ENCODE measurements around the gene ENOX2.

Gene ENOX2

DNA sequence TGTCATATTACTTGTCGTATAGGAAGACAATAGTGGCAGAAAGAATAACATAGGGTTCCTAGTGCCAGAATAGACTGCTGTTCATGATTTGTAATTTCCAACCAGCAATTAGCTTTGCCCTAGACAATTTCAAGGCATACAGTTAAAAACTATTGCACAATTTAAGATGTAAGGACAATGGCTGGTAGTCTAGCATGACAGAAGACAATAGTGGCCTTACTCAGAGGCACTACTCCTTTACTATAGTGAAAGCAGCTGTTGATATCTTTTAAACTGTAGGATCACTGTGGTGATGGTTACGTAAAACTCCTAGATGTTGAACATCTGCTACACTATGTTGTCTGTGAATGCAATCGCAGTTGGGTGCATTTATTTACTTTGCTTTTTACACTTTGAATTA is 266.7 kb downstream of the ENOX2 start:
- Histone ChIP-seq H3K4me1 (ENCODE audit: insufficient read depth, low read length) (peaks cover 7% of the 10 kb centered on the region), H2AFZ (ENCODE audit: low read depth, low read length) (no peak overlapping the region), H3K9me3 (ENCODE audit: low read length) (no peaks in the 10 kb centered on the region), H3K36me3 (ENCODE audit: insufficient read depth, low read length) (no peaks in the 10 kb centered on the region), H3K27me3 (ENCODE audit: insufficient read depth, low read length) (no peaks in the 10 kb centered on the region), H3K4me3 (ENCODE audit: low read length) (no peak overlapping the region)

GRCh38 chrX:130631011-130631410 is 272.0 kb downstream of the ENOX2 start:
- no peaks in the 10 kb centered on the region for H3K9me3 ChIP-seq (ENCODE audit: low read length)
- H3K4me3 ChIP-seq (ENCODE audit: low read length): no peak overlapping the region
- H3K36me3 ChIP-seq (ENCODE audit: insufficient read depth, low read length): no peaks in the 10 kb centered on the region
- H3K27me3 ChIP-seq (ENCODE audit: insufficient read depth, low read length): no peaks in the 10 kb centered on the region
- peaks cover 21% of the 10 kb centered on the region for H3K4me1 ChIP-seq (ENCODE audit: insufficient read depth, low read length)
- H2AFZ ChIP-seq (ENCODE audit: low read depth, low read length): no peak overlapping the region

GRCh38 chrX:130628516-130628915 is 274.5 kb downstream of the ENOX2 start:
- Histone ChIP-seq H3K9me3 (ENCODE audit: low read length) (no peaks in the 10 kb centered on the region), H3K4me1 (ENCODE audit: insufficient read depth, low read length) (peaks cover 16% of the 10 kb centered on the region), H2AFZ (ENCODE audit: low read depth, low read length) (no peak overlapping the region), H3K36me3 (ENCODE audit: insufficient read depth, low read length) (no peaks in the 10 kb centered on the region), H3K27me3 (ENCODE audit: insufficient read depth, low read length) (no peaks in the 10 kb centered on the region), H3K4me3 (ENCODE audit: low read length) (no peak overlapping the region)

DNA sequence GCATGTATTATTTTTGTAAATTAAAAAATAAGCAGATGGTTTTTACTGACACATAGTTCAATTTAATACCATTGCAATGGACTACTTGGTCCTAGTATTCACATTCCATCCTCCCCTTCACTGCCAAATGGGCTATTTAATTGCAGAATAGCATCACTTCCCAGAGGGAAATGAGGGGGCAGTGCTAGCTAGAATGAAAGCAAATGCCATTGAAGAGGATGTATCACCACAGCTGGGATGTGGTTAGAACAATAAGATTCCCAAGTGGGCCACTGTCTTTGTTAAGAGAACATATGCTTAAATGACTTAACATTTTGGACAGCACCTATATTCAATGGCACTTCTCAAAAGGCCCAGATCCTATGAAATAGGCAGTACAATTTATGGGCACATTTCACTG is 276.5 kb downstream of the ENOX2 start:
- Histone ChIP-seq H3K36me3 (ENCODE audit: insufficient read depth, low read length) (no peaks in the 10 kb centered on the region), H3K9me3 (ENCODE audit: low read length) (no peaks in the 10 kb centered on the region), H3K4me3 (ENCODE audit: low read length) (no peak overlapping the region), H3K4me1 (ENCODE audit: insufficient read depth, low read length) (peaks cover 14% of the 10 kb centered on the region), H2AFZ (ENCODE audit: low read depth, low read length) (no peak overlapping the region), H3K27me3 (ENCODE audit: insufficient read depth, low read length) (no peaks in the 10 kb centered on the region)

GRCh38 chrX:130625386-130625785 is 277.6 kb downstream of the ENOX2 start:
- Histone ChIP-seq H3K36me3 (ENCODE audit: insufficient read depth, low read length) (no peaks in the 10 kb centered on the region), H2AFZ (ENCODE audit: low read depth, low read length) (no peak overlapping the region), H3K4me3 (ENCODE audit: low read length) (no peak overlapping the region), H3K4me1 (ENCODE audit: insufficient read depth, low read length) (peaks cover 14% of the 10 kb centered on the region), H3K9me3 (ENCODE audit: low read length) (no peaks in the 10 kb centered on the region), H3K27me3 (ENCODE audit: insufficient read depth, low read length) (no peaks in the 10 kb centered on the region)

DNA sequence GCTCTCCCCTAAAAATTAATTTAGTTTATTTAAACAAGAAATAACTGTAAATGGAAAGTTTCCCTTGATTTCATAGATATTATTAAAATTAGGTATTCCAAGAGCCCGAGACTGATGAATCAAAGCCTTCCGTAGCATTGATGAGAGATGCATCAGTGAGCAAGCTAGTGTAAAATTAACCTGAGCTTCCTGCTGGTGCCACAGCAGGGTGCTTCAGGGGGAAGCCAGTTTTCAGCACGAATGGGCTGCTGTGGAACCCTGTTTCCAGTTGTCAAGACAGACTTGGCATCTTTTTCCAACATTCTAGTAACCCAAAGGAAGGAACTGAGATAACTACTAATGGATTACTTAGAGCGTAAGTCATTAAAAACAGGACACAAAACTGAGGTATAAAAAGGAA is 279.5 kb downstream of the ENOX2 start:
- Histone ChIP-seq H3K4me1 (ENCODE audit: insufficient read depth, low read length) (peaks cover under 1% of the 10 kb centered on the region), H3K4me3 (ENCODE audit: low read length) (no peak overlapping the region), H3K9me3 (ENCODE audit: low read length) (no peaks in the 10 kb centered on the region), H3K27me3 (ENCODE audit: insufficient read depth, low read length) (no peaks in the 10 kb centered on the region), H3K36me3 (ENCODE audit: insufficient read depth, low read length) (no peaks in the 10 kb centered on the region), H2AFZ (ENCODE audit: low read depth, low read length) (no peak overlapping the region)

DNA sequence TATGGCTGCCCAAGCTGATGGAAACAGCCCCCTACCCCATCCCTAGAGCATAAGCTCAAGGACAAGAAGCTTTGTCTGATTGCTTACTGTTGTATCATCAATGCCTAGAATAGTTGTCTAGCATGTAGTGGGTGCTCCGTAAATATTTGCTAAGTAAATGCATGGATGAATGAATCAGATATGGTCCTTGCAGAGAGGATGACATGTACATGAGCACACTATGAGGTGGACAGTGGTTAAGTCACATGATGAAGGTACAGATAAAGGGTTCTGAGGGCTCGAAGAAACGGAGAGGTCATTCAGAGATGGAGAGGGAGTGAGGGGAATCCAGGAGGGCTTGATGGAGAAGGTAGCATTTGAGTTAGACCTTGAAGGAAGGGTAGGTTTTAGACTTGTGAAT is 287.1 kb downstream of the ENOX2 start:
- H3K27me3 ChIP-seq (ENCODE audit: insufficient read depth, low read length): no peaks in the 10 kb centered on the region
- H3K4me3 ChIP-seq (ENCODE audit: low read length): no peak overlapping the region
- H3K4me1 ChIP-seq (ENCODE audit: insufficient read depth, low read length): no peaks in the 10 kb centered on the region
- no peak overlapping the region for H2AFZ ChIP-seq (ENCODE audit: low read depth, low read length)
- H3K9me3 ChIP-seq (ENCODE audit: low read length): no peaks in the 10 kb centered on the region
- H3K36me3 ChIP-seq (ENCODE audit: insufficient read depth, low read length): no peaks in the 10 kb centered on the region

GRCh38 chrX:130607431-130607830 is 295.6 kb downstream of the ENOX2 start:
- Histone ChIP-seq H3K4me1 (ENCODE audit: insufficient read depth, low read length) (peaks cover 4% of the 10 kb centered on the region), H3K9me3 (ENCODE audit: low read length) (no peaks in the 10 kb centered on the region), H3K36me3 (ENCODE audit: insufficient read depth, low read length) (no peaks in the 10 kb centered on the region), H2AFZ (ENCODE audit: low read depth, low read length) (no peak overlapping the region), H3K27me3 (ENCODE audit: insufficient read depth, low read length) (no peaks in the 10 kb centered on the region), H3K4me3 (ENCODE audit: low read length) (no peak overlapping the region)

GRCh38 chrX:130606425-130606824 is 296.6 kb downstream of the ENOX2 start:
- no peaks in the 10 kb centered on the region for H3K36me3 ChIP-seq (ENCODE audit: insufficient read depth, low read length)

GRCh38 chrX:130604882-130605281 is 298.1 kb downstream of the ENOX2 start:
- peaks cover 4% of the 10 kb centered on the region for H3K4me1 ChIP-seq (ENCODE audit: insufficient read depth, low read length)
- H3K27me3 ChIP-seq (ENCODE audit: insufficient read depth, low read length): peaks cover 4% of the 10 kb centered on the region
- no peak overlapping the region for H2AFZ ChIP-seq (ENCODE audit: low read depth, low read length)
- H3K4me3 ChIP-seq (ENCODE audit: low read length): no peak overlapping the region
- no peaks in the 10 kb centered on the region for H3K36me3 ChIP-seq (ENCODE audit: insufficient read depth, low read length)
- no peaks in the 10 kb centered on the region for H3K9me3 ChIP-seq (ENCODE audit: low read length)

More at GRCh38 chrX:130606425-130606824, 296.6 kb downstream of the ENOX2 start:
- Histone ChIP-seq H2AFZ (ENCODE audit: low read depth, low read length) (no peak overlapping the region), H3K9me3 (ENCODE audit: low read length) (no peaks in the 10 kb centered on the region), H3K4me1 (ENCODE audit: insufficient read depth, low read length) (peaks cover 4% of the 10 kb centered on the region), H3K4me3 (ENCODE audit: low read length) (no peak overlapping the region), H3K27me3 (ENCODE audit: insufficient read depth, low read length) (no peaks in the 10 kb centered on the region)

GRCh38 chrX:130594453-130594916 is 308.5 kb downstream of the ENOX2 start:
- Histone ChIP-seq H3K4me3 (ENCODE audit: low read length) (no peak overlapping the region), H3K36me3 (ENCODE audit: insufficient read depth, low read length) (no peaks in the 10 kb centered on the region), H3K9me3 (ENCODE audit: low read length) (no peaks in the 10 kb centered on the region), H3K4me1 (ENCODE audit: insufficient read depth, low read length) (peaks cover 13% of the 10 kb centered on the region), H3K27me3 (ENCODE audit: insufficient read depth, low read length) (peaks cover 2% of the 10 kb centered on the region), H2AFZ (ENCODE audit: low read depth, low read length) (no peak overlapping the region)

DNA sequence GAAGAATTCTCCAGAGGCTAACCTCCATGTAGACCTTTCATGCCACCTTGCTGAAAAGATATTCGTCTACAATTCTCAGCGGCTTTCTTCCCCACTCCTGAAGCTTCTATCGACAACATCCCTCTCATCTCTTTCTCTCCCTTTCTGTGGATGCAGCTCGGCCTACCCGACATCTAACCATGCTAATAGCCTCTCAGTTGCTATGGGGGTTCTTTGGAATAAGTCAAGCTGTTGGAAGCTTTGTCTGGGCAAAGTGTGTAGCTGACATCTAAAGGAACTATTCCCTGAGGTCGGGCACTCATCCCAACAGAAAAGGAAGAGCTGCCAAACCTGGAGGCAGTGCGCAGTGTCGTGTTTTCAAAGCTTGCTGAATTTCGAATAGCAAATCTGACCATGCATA is 309.1 kb downstream of the ENOX2 start:
- Histone ChIP-seq H3K9me3 (ENCODE audit: low read length) (no peaks in the 10 kb centered on the region), H2AFZ (ENCODE audit: low read depth, low read length) (no peak overlapping the region), H3K27me3 (ENCODE audit: insufficient read depth, low read length) (peaks cover 3% of the 10 kb centered on the region), H3K36me3 (ENCODE audit: insufficient read depth, low read length) (no peaks in the 10 kb centered on the region), H3K4me3 (ENCODE audit: low read length) (no peak overlapping the region), H3K4me1 (ENCODE audit: insufficient read depth, low read length) (peaks cover 13% of the 10 kb centered on the region)

GRCh38 chrX:130592204-130592603 is 310.8 kb downstream of the ENOX2 start:
- H3K9me3 ChIP-seq (ENCODE audit: low read length): no peaks in the 10 kb centered on the region
- no peaks in the 10 kb centered on the region for H3K36me3 ChIP-seq (ENCODE audit: insufficient read depth, low read length)
- H3K27me3 ChIP-seq (ENCODE audit: insufficient read depth, low read length): peaks cover 3% of the 10 kb centered on the region
- no peak overlapping the region for H2AFZ ChIP-seq (ENCODE audit: low read depth, low read length)
- H3K4me1 ChIP-seq (ENCODE audit: insufficient read depth, low read length): peaks cover 13% of the 10 kb centered on the region
- no peak overlapping the region for H3K4me3 ChIP-seq (ENCODE audit: low read length)

DNA sequence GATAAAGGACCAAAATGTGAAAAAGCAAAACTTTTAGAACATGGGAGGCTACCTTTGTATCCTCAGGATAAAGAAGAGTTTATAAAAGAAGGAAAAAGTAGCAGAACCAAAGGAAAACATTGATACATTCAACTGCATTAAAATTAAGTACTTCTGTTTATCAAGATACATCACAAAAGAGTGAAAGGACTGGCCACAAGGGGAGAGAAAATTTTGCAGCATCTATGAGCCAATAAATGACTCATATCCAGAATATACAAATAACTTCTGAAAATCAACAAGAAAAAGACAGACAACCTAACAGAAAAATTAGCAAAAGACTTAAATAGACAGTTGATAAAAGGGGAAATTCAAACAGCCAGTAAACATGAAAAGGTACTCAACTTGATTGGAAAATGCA is 324.1 kb downstream of the ENOX2 start:
- Histone ChIP-seq H3K4me3 (ENCODE audit: low read length) (no peak overlapping the region), H3K9me3 (ENCODE audit: low read length) (no peaks in the 10 kb centered on the region), H3K36me3 (ENCODE audit: insufficient read depth, low read length) (no peaks in the 10 kb centered on the region), H3K4me1 (ENCODE audit: insufficient read depth, low read length) (no peaks in the 10 kb centered on the region), H3K27me3 (ENCODE audit: insufficient read depth, low read length) (no peaks in the 10 kb centered on the region), H2AFZ (ENCODE audit: low read depth, low read length) (no peak overlapping the region)

All from neuron (in vitro differentiated cells).